GDM1 (cell line): ENCODE data around the gene TYW3.
"Not testable (repeated sequence)": the region's sequence is repeated elsewhere in the genome, so short reads cannot be mapped to it uniquely, and the experiment has no call there.

Source experiments
- DNase-seq: peaks from one replicate; lab custom pipeline; 2025; lab: John Stamatoyannopoulos, UW

Gene TYW3

DNA sequence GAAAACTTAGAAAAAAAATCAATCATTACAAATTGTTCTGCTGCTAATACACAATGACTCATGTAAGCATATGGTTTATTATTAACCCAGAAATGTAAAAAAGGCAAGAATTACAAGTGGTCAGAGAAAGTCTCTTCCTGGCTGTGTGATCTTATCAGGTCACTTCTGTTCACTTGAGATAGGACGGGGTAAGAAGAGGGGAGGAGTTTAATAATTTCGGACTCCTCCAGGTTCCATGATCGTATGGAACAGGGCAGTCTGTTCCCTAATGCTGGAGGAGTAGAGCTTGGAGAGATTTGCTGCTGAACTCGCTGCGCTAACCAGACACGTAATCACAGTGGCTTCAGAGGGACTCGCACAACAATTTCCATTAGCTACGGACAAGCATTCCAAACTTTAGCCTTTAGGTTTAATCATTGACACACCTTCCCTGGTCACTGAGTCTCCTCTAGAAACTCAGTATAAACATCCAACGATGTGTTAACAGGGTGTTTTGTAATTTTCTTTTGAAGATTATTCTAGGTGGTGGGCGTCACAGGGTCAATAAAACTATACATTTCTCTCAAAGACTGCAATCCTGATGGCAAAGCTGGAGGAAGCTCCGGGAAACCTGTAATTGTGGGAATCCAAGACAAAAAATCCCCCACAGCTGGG, 1.4 kb upstream of the TYW3 start:
- no peak for DNase-seq

DNA sequence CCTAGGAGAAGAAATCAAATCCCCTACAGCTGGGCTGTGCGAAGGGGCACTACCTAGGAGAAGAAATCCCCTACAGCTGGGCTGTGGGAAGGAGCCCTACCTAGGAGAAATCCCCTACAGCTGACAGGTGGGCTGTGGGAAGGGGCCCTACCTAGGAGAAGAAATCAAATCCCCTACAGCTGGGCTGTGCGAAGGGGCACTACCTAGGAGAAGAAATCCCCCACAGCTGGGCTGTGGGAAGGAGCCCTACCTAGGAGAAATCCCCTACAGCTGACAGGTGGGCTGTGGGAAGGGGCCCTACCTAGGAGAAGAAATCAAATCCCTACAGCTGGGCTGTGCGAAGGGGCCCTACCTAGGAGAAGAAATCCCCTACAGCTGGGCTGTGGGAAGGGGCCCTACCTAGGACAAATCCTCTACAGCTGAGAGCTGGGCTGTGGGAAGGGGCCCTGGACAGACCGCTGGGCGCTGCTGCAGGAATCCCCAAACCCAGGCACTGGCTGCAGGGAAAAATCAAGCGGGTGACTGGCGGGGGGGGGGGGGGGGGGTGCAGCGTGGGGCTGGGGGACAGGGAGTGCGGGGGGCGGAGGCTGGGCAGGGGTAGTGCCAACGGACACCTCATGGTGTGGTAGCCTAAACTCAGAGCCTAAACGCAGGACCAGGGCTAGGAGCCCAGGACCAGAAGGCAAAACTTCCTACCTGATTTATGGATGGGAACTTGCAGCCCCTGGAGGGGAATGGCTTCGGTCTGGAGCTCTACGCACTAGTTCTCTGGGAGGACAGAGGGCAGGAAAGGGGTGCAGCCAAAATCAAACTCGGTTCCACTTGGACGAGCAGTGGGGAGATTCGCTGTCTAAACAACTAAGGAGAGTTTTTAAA, 643 bp upstream of the TYW3 start:
- not testable (repeated sequence) for DNase-seq

GRCh38 chr1:74733604-74734484, 892 bp downstream of the TYW3 start:
- DNase-seq = peak; percentile 68

- no peak for DNase-seq
These were observed 4.4 kb downstream of the TYW3 start for GRCh38 chr1:74737333-74737732.

- not testable (repeated sequence) for DNase-seq
These were observed 7.5 kb downstream of the TYW3 start for GRCh38 chr1:74740307-74740980.

DNA sequence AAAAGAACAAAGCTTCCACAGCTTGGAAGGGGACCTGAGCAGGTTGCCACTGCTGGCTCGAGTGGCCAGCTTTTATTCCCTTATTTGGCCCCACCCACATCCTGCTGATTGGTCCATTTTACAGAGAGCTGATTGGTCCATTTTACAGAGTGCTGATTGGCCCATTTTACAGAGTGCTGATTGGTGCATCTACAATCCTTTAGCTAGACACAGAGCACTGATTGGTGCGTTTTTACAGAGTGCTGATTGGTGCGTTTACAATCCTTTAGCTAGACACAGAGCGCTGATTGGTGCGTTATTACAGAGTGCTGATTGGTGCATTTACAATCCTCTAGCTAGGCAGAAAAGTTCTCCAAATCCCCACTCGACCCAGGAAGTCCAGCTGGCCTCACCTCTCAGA, 12.3 kb downstream of the TYW3 start:
- DNase-seq = not testable (repeated sequence)

DNA sequence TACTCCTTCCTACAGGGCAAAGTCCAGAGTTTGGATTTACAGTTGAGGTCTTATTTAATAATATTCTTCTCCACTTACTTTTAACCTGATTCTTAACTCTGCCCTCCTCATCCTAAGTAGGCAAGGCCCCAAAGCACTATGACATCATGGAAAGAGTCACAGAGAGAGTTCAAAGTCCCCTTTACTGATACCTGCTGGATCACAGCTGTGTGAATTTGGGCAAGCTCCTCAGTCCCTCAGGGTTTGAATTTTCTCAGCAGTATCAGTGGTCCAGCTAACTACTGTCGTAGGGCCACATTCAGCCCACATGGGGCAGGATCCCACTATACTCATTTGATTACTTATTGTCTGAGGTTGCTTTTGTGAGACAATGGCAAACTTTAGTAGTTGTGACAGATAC, 16.0 kb downstream of the TYW3 start:
- no peak for DNase-seq

- DNase-seq = no peak
These were observed 20.2 kb downstream of the TYW3 start for GRCh38 chr1:74753104-74753503.

- DNase-seq = no peak
These were observed 22.5 kb downstream of the TYW3 start for GRCh38 chr1:74755475-74755874.

DNA sequence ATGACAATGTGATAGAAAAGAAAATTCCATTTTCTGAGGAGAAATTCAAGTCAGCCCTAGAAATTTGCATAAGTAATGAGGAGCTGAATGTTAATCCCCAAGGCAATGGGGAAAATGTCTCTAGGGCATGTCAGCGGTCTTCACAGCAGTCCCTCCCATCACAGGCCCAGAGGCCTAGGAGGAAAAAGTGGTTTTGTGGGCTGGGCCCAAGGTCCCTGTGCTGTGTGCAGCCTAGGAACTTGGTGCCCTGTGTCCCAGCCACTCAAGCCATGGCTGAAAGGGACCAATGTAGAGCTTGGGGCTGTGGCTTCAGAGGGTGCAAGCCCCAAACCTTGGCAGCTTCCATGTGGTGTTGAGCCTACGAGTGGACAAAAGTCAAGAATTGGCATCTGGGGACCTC, 23.7 kb downstream of the TYW3 start:
- DNase-seq = not testable (repeated sequence)

DNA sequence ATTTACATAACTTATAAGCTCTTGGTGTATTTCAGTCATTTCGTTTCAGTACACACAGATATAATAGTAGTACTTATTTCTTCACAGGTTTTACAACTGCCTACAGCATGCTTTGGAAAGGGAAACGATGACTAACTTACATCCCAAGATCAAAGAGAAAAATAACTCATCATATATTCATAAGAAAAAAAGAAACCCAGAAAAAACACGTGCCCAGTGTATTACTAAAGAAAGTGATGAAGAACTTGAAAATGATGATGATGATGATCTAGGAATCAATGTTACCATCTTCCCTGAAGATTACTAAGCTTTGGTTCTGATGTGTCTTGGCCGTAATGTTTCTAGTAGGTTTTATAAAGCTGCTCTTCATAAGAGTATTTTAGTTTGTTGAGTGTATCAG, 30.9 kb downstream of the TYW3 start:
- DNase-seq = no peak

DNA sequence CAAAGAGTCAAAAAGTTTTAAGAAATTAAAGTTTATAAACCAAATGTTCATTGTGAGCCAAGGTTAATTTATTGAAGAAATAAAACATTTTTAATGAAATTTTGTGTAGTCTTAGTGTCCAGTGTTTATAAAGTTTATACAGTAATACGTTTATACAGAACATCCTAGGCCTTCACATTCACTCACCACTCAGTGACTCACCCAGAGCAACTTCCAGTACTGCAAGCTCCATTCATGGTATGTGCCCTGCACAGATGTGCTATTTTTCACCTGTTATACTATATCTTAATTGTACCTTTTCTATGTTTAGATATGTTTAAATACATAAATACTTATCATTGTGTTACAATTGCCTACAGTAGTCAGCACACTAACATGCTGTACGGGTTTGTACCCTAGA, 33.6 kb downstream of the TYW3 start:
- no peak for DNase-seq

DNA sequence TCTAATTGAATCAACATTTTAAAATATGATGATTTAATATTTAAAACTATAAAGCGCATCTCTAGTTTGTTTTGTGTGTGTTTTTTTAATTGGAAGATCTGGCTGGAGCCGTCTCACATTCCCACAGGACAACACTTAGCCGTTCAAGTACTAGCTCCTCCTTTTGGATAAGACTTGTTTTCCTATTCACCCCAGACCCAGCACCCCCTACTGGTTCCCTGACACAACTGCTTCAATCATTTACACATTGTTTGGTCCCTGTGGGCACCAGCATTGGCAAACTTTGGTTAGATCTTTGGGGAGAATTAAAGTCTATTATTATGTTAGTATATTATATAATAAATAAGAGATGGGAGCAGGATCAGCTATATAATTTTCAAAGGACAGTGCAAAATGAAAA, 34.5 kb downstream of the TYW3 start:
- DNase-seq = no peak

DNA sequence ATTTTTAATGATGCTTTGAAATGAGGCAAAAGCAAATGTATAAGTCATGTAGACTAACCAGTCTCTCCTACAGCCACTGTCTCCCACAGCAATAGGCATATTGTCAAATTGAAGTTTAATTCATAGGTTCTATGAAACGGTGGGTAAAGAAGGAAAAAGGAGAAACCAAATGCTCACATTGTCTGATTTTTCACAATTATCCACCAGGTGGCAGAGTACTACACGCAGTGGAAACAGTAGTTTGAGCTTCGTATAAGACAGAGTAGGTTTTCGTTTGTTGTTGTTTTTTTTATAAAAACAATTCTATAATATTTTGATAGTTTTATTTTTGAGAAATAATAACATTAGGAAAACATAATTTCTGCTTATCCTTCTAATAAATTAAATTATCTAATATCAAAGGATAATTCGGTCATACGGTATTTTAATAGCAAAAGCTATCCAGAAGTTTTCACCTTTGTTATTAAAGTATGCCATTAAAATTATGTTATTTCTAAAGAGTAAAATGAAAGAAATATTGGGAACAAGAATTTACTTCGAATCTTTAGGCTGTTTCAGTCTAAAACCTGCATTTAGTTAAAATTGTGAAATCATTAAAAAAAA, 39.1 kb downstream of the TYW3 start:
- DNase-seq = no peak

- no peak for DNase-seq
These were observed 40.0 kb downstream of the TYW3 start for GRCh38 chr1:74772945-74773344.

DNA sequence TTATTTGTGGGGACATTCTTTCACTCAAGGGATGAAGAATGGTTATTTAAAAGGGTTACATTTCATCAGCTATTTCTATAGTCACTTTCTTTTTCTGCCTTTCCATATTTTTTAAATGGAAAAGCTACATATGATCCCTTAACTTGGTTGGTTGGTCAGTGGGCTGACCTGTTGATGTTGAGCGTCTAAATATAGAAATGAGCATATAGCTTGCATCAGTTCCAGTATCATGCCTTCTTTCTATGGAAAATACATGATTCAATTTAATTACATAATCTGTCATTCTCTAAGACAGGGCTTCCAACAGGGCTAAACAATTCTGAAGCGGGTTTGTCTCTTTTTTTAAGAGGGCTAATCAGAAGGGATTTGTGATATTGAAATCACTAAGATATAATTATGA, 40.6 kb downstream of the TYW3 start:
- DNase-seq = no peak

- no peak for DNase-seq
These were observed 42.8 kb downstream of the TYW3 start for GRCh38 chr1:74775735-74776134.

DNA sequence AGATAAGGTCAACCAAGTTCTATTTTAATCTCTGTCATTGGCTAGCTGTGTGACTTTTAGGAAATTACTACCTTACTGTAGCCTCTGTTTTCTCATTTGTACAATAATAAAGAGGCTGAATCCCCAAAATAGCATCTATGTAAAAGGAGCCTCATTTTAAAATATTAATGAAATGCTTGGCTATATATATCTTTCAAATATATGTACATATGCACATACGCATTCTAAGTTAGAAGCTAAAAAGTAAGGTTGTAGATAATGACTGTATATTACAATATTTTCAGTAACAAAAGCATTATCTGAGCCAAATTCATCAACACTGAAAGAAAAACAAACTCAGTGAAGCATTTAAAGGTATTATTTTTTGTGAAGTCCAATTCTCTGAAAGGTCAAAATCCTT, 44.6 kb downstream of the TYW3 start:
- DNase-seq = no peak

GRCh38 chr1:74779750-74780149, 46.8 kb downstream of the TYW3 start:
- DNase-seq = no peak

- DNase-seq = no peak
These were observed 47.6 kb downstream of the TYW3 start for GRCh38 chr1:74780594-74780993.

DNA sequence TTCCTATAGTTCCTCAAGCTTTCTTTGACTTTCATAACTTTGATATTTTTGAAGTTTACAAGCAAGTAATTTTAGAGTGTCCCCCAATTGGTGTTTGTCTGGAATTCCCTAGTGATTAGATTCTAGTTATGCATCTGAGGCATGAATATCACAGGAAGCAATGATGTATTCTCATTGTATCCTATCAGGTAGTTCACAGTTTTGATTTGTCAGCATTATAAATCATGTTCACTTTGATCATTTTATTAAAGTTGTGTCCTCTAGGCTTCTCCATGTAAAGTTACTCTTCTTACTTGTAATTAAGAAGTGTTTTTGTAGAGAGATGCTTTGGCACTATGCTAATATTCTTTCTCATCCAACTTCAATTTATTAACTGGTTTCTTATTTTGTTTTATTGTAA, 53.0 kb downstream of the TYW3 start:
- no peak for DNase-seq

DNA sequence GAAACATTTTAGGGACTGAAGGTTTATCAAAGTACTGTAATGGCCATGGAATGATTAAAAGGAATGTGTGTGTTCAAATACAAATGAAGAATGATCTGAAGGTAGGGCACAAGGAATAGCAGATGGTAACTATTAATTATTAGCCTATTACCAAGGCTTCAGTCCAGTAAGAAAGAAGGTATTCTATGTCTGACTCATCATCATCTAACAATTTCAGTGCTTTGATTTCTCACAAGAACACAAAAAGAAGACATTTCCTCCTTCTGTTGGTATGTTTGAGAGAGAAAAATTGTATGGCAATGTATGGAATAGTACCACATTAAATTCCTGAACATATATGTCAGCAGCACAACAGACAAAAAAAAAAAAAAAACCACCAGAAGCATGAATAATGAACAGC, 57.5 kb downstream of the TYW3 start:
- no peak for DNase-seq
